Ovary (tissue), 9 donors: ENCODE measurements around the gene METTL16. TPM values are rescaled to one million over a fixed set of nuclear protein-coding genes. Genes with fewer than 3 reads are reported as not detected.
"Not testable (repeated sequence)": the region's sequence is repeated elsewhere in the genome, so short reads cannot be mapped to it uniquely, and the experiment has no call there.

Experiments
- DNase-seq, 5 donors: peaks; one replicate each; pipeline ENCODE4 v3.0.0-alpha.2; 2019 to 2020
- H3K27ac ChIP-seq, 2 donors: fragments of 200-600 bp; one replicate each; pipeline versions ENCODE4 v1.5.1 to v1.8.0; 2019 to 2022
- H3K27me3 ChIP-seq: fragments of 200-600 bp; one replicate; pipeline ENCODE4 v1.8.0; 2022
- H3K36me3 ChIP-seq: fragments of 200-600 bp; sonication (generic); one replicate; pipeline ENCODE4 v1.5.1; 2019
- H3K4me1 ChIP-seq: one replicate; pipeline ENCODE4 v1.8.1; 2013; ENCODE audit warnings: mild to moderate bottlenecking, moderate library complexity; ENCODE audit not compliant: insufficient read depth
- H3K4me3 ChIP-seq: fragments of 200-600 bp; sonication (generic); one replicate; pipeline ENCODE4 v1.5.1; 2017
- H3K9me3 ChIP-seq, 2 donors: fragments of 200-600 bp in 1 of 2; sonication (generic) in 1 of 2; one replicate each; pipeline versions ENCODE4 v1.5.1 to v1.8.1; 2013 to 2019; ENCODE audit warnings: mild to moderate bottlenecking in 1 of 2, moderate library complexity in 1 of 2
- EP300 ChIP-seq: sonication (generic); formaldehyde crosslinking; IDR thresholded peaks from one replicate; pipeline ENCODE4 v1.6.1; 2017; ENCODE audit warnings: antibody characterized with exemption
- POLR2A ChIP-seq: fragments of 450-650 bp; IDR thresholded peaks from one replicate; pipeline ENCODE4 v1.6.1; 2017; ENCODE audit warnings: antibody characterized with exemption, mild to moderate bottlenecking, moderate library complexity
- WGBS, 3 donors: extraction: QIAGEN DNeasy Blood & Tissue Kit in 1 of 3; methylation state at CpG; one replicate each; pipeline versions ENCODE4 v1.1.5 to v1.1.7; 2013 to 2017; 5-methylcytosine and 5-hydroxymethylcytosine counted together
- intact Hi-C, 4 donors: fragments of 100-400 bp; cut with DNase I; formaldehyde crosslinking; loops; one replicate each; pipeline versions ENCODE4 v1.11.0 to v1.15.1; 2022 to 2023
- polyA plus RNA-seq, 2 donors: library from polyadenylated mRNA; stranded (reverse); fragments of 200-250 nt in 1 of 2; fragments of 350-450 nt in 1 of 2; fragmentation: Illumina TruSeq in 1 of 2; extraction: RNeasy Lipid Tissue Mini Kit (QIAGEN cat#74804) in 1 of 2; gene quantifications; one replicate each; pipeline ENCODE4 v1.2.3, GENCODE V29; 2013 to 2014
- total RNA-seq, 7 donors: library from RNA; depleted of rRNA in 2 of 7; stranded (reverse); fragments of >200 nt in 2 of 7; fragmentation: NEBNext Ultra II Directional in 3 of 7; extraction: Animal tissue kit (Norgen Biotek cat#: 25700) in 3 of 7; gene quantifications; one replicate each; pipeline versions ENCODE4 v1.1.0 to v1.2.4, GENCODE V29; 2016 to 2023
- TF ChIP-seq, protein P1 (sequence below), 3 donors: fragments of 450-650 bp in 2 of 3; fragments of 200-600 bp in 1 of 3; IDR thresholded peaks; one replicate each; pipeline versions ENCODE4 v1.5.1 to v1.8.0; 2016 to 2022; ENCODE audit warnings: antibody characterized with exemption in 3 of 3, mild to moderate bottlenecking in 1 of 3
- donor health status: DM: no; HTN: no; CAD: no; lungs with moderate emphysema.
- donor health status: DM: no; HTN: no; CAD: no.
- donor health status: Bipolar disorder and iron deficiency.
- donor health status: DM: yes; HTN: yes; CAD: no.
- donor health status: DM: no; HTN: no; CAD: no.
- donor health status: DM: yes; HTN: yes; CAD: no.

METTL16 gene
- total and polyA plus RNA-seq, 9 donors: 18.4 to 69.1 (median 38.8) TPM

DNA sequence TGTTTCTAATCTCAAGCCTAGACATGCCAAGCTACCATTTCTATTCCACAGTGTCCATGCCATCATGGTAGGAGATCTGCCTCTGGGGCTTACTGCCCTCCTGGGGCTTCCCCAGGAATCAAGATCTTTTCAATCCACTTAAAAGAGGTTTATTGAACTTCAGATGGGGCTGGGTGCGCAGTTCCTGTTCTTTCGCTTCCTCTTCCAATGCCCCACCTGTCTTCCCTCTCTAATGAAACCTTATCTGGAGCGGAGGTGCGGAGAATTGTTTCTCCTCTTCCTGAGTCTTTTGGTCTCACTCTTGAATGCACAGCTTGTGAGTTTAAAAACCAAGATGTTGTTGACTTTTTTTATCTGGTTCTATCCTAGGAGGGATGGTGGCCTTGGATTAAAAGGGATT, 30.4 kb upstream of the METTL16 start:
- no peaks in the 10 kb centered on the region for H3K36me3 ChIP-seq
- intact Hi-C loops: no loop called here
- TF ChIP-seq EP300 (no peak), POLR2A (no peak)
- TF ChIP-seq, protein P1, sequence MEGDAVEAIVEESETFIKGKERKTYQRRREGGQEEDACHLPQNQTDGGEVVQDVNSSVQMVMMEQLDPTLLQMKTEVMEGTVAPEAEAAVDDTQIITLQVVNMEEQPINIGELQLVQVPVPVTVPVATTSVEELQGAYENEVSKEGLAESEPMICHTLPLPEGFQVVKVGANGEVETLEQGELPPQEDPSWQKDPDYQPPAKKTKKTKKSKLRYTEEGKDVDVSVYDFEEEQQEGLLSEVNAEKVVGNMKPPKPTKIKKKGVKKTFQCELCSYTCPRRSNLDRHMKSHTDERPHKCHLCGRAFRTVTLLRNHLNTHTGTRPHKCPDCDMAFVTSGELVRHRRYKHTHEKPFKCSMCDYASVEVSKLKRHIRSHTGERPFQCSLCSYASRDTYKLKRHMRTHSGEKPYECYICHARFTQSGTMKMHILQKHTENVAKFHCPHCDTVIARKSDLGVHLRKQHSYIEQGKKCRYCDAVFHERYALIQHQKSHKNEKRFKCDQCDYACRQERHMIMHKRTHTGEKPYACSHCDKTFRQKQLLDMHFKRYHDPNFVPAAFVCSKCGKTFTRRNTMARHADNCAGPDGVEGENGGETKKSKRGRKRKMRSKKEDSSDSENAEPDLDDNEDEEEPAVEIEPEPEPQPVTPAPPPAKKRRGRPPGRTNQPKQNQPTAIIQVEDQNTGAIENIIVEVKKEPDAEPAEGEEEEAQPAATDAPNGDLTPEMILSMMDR (IDR thresholded peaks at IDR 0.05): no peak
- H3K9me3 ChIP-seq: no peaks in the 10 kb centered on the region
- no peak for DNase-seq
- no peaks in the 10 kb centered on the region for H3K4me1 ChIP-seq
- WGBS, 3 donors: 49 to 71% (median 64%) methylated on average over 4 of the region's 4 CpGs
- no peak overlapping the region for H3K4me3 ChIP-seq
- no peak overlapping the region for H3K27ac ChIP-seq
- no peaks in the 10 kb centered on the region for H3K27me3 ChIP-seq

- H3K4me3 ChIP-seq, intact Hi-C loops, H3K27me3 ChIP-seq, H3K36me3 ChIP-seq, H3K27ac ChIP-seq, H3K4me1 ChIP-seq, H3K9me3 ChIP-seq, DNase-seq: not testable (repeated sequence)
- WGBS, 3 donors: 51 to 61% (median 55%) methylated on average over 5 of the region's 5 CpGs
These were observed 25.9 kb upstream of the METTL16 start for GRCh38 chr17:2537579-2537978.

GRCh38 chr17:2532146-2532720, 20.5 kb upstream of the METTL16 start:
- intact Hi-C loops: no loop called here
- Histone ChIP-seq H3K27me3 (no peaks in the 10 kb centered on the region), H3K27ac (no peak overlapping the region), H3K4me3 (no peak overlapping the region), H3K36me3 (no peaks in the 10 kb centered on the region), H3K9me3 (no peaks in the 10 kb centered on the region), H3K4me1 (no peaks in the 10 kb centered on the region)
- WGBS, 3 donors: 93 to 97% (median 95%) methylated on average over 28 to 37 of the region's 37 CpGs
- DNase-seq: no peak
- TF ChIP-seq EP300: no peak
- TF ChIP-seq, protein P1 (IDR thresholded peaks at IDR 0.05): no peak
- TF ChIP-seq POLR2A: no peak

GRCh38 chr17:2531243-2531954, 19.7 kb upstream of the METTL16 start:
- DNase-seq, H3K9me3 ChIP-seq, H3K27ac ChIP-seq, H3K27me3 ChIP-seq, H3K36me3 ChIP-seq, intact Hi-C loops, H3K4me3 ChIP-seq, H3K4me1 ChIP-seq: not testable (repeated sequence)
- 75 to 77% (median 77%) methylated on average over 9 of the region's 9 CpGs for WGBS, 3 donors

DNA sequence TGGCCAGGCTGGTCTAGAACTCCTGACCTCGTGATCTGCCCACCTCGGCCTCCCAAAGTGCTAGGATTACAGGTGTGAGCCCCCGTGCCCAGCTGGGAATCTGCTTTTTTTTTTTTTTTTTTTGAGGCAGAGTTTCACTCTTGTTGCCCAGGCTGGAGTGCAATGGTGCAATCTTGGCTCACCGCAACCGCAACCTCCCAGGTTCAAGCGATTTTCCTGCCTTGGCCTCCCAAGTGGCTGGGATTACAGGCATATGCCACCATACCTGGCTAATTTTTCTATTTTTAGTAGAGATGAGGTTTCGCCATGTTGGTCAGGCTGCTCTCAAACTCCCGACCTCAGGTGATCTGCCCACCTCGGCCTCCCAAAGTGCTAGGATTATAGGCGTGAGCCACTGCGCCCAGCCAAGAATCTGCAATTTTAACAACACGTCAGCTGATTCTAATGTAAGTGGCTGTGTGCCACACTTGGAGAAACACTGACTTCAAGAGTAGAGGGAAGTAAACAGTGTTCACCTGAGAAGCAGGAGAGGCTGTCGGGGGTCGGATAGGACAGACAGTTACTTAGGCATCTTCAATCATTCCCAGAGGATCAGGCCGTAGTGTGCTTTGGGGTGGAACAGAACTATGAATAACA, 10.2 kb upstream of the METTL16 start:
- H3K4me3 ChIP-seq, H3K27me3 ChIP-seq, H3K9me3 ChIP-seq, H3K27ac ChIP-seq, H3K36me3 ChIP-seq, H3K4me1 ChIP-seq, intact Hi-C loops, DNase-seq: not testable (repeated sequence)
- WGBS, 3 donors: 90 to 94% (median 92%) methylated on average over 15 of the region's 15 CpGs

DNA sequence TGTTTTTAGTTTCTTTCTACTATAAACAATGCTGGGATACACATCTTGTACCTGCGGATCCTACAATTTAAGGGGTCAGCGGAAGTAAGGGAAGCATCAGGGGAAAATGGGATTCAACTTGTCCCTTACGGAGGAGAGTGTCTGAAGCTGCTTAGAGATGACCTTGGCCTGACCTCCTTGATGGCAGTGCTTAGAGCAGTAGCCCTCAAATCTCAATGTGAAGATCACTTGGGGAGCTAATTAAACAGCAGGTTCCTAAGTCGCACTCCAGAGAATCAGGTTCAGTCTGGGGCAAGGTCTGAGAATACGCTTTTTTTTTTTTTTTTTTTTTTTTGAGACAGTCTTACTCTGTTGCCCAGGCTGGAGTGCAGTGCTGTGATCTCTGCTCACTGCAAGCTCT, 9.6 kb upstream of the METTL16 start:
- Histone ChIP-seq H3K27me3 (no peaks in the 10 kb centered on the region), H3K4me1 (no peaks in the 10 kb centered on the region), H3K9me3 (no peaks in the 10 kb centered on the region), H3K36me3 (no peaks in the 10 kb centered on the region), H3K27ac (no peak overlapping the region), H3K4me3 (no peak overlapping the region)
- WGBS, 3 donors: 75 to 79% (median 79%) methylated on average over 5 of the region's 5 CpGs
- no peak for DNase-seq
- TF ChIP-seq EP300 (no peak), POLR2A (no peak)
- TF ChIP-seq, protein P1 (IDR thresholded peaks at IDR 0.05): no peak
- intact Hi-C loops: no loop called here
